Head of caudate nucleus (tissue), 42 donors: ENCODE measurements around the gene PIANP.

ENCODE experiments used
- DNase-seq, 42 donors: peaks; one replicate each; pipeline versions ENCODE4 v3.0.0 to v3.0.0-alpha.2; 2020 to 2021; ENCODE audit warnings: mixed read lengths in 7 of 42
- intact Hi-C: fragments of 100-400 bp; cut with DNase I; formaldehyde crosslinking; loops from one replicate; pipeline ENCODE4 v1.15.0; 2022

PIANP gene

DNA sequence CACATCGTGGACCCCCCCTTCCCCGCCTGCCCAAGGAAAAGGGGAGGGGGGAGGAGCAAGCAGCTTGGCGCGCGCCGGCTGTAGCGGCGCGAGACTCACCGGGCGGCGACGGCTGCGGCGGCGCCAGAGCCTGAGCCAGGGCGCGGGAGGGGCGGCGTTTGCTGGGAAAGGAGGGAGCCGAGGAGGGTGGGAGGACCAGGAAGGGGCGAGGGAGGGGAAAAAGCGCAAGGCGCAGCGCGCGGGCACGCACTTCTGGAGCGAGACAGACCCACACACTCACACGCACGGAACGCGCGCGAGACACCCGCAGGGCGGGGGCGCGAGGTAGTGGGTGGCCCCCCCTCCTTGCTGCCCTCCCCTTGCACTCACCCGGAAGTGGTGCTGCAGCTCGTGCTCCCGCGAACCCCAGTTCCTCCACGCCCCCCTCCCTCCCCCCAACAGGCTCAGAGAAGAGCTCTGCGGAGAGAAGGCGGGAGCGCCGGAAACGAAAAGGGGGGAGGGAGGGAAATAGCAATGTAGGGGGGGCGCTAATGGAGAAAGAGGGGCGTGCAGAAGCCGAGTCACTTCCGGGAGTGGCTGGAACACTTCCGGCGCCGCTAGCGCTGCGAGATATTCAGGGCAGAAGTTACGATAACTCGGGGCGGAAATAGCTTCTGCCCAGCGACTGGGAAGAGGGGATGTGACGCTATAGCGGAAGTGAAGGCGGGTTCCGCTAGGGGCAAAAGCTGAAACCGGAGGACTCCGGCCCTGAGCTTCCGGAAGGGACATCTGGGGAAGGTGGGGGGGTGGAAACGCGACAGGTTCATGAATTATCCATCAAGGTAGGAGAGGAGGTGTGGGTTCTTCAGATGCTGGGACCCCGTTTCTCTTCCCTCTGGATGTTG is 11.4 kb downstream of the PIANP start, which contains the start of gene ZNF384:
ZNF384 (minus strand) TSS at position 377 of the 884 bp plus-strand sequence. CDS start 9,855 bp downstream, outside the sequence.
- DNase-seq, result peak; percentile 96 to 100 (median 99)
- intact Hi-C loops, result loop anchor here (1.0 to 5.0 kb wide), 3 partner anchors 26 to 77 kb away; partner anchors contain the start of gene ING4

GRCh38 chr12:6688543-6688998 is 12.0 kb downstream of the PIANP start:
- intact Hi-C loops, result loop anchor here (5.0 kb wide), 1 partner anchor 76 kb away; no protein-coding TSS in a partner anchor
- peak in 29 of 42 donors; percentile 8 to 95 (median 89) for DNase-seq

GRCh38 chr12:6685814-6686213 is 14.8 kb downstream of the PIANP start:
- no peak for DNase-seq
- intact Hi-C loops, result loop anchor here (5.0 kb wide), 1 partner anchor 74 kb away; no protein-coding TSS in a partner anchor

DNA sequence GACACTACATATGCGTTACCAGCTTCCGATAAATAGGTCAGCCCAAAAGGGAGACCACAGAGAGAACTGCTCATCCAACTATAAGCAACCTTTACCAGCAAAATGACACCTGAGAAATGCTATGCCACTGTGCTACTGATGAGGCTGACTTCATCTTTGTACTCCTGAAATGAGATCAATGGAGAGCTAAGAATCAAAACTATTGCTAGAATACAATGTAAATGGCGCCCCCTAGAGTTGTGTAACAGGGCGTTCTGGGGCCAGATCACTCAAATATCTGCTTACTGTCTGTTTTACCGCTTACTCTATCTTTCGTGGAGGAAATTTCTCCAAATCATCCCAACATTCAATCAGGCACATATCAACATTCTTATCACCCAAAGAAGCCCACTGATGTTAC is 16.0 kb downstream of the PIANP start:
- intact Hi-C loops, result loop anchor here (5.0 kb wide), 1 partner anchor 72 kb away; no protein-coding TSS in a partner anchor
- DNase-seq, result peak in 19 of 42 donors; percentile 14 to 69 (median 45)

GRCh38 chr12:6676962-6677361 is 23.7 kb downstream of the PIANP start:
- intact Hi-C loops, result no loop called here
- DNase-seq, result no peak

- intact Hi-C loops, result no loop called here
- DNase-seq, result no peak
Observed at GRCh38 chr12:6672143-6672542, 28.5 kb downstream of the PIANP start.

- intact Hi-C loops, result no loop called here
Observed at GRCh38 chr12:6667559-6668210, 32.9 kb downstream of the PIANP start.

DNA sequence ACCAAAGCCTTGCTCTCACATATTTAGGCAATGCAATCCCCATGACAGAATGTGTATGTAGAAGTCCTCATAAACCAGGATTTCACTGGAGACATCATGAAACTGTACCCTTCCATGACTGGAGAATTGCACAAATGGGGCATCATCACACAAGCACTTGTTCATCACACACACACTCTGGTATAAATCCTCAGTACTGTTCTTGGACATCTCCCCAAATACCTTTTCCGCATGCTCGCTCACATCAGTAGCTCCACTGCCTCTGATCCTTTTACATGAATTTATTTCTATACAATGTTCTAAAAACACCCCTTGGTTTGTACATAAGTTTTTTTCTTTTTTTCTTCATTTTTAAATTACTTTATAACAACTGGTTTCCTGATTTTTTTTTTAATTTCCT is 34.4 kb downstream of the PIANP start:
- DNase-seq, result no peak
- intact Hi-C loops, result no loop called here

More at GRCh38 chr12:6667559-6668210, 32.9 kb downstream of the PIANP start:
- DNase-seq, result peak in 22 of 42 donors; percentile 25 to 71 (median 40)

GRCh38 chr12:6664902-6665301 is 35.7 kb downstream of the PIANP start:
- DNase-seq, result no peak
- intact Hi-C loops, result loop anchor here (5.0 kb wide), 1 partner anchor 48 kb away; no protein-coding TSS in a partner anchor

GRCh38 chr12:6662906-6663742 is 37.5 kb downstream of the PIANP start, which contains the start of gene ING4:
Gene ING4 (minus strand): TSS chr12:6663119. CDS start chr12:6663101, 18 bp downstream.
- DNase-seq, result peak; percentile 93 to 100 (median 98)
- intact Hi-C loops, result loop anchor here (1.0 to 5.0 kb wide), 3 partner anchors 26 to 60 kb away; partner anchors contain the start of gene ZNF384

DNA sequence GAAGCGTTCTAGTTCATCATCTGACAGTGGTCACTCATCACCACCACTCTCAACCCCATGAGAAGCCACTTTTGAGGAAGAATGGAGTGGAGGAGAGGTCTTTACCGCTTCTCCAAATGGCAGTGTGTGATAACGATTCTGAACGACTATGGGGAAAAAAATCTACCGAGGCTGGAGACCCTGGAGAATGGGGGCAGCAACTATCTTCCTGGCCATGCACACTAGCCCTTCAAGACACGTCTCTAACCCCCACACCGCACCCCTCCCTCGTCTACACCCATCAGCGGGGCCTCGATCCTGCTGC is 38.1 kb downstream of the PIANP start:
- intact Hi-C loops, result loop anchor here (2.0 to 5.0 kb wide), 2 partner anchors 45 to 60 kb away; no protein-coding TSS in a partner anchor
- no peak for DNase-seq

DNA sequence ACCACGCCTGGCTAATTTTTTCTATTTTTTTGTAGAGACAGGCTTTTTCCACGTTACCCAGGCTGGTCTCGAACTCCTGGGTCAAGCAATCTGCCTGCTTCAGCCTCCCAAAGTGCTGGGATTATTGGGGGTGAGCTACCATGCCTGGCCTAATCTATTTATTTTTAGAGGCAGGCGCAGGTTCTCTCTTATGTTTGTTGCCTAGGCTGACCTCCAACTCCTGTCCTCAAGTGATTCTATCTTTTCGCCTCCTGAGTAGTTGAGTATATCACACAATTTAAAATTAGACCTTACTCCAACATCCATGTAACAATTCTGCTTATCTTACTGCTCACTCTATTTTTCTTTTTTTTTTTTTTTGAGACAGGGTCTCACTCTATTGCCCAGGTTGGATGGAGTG is 46.6 kb downstream of the PIANP start:
- intact Hi-C loops, result no loop called here

GRCh38 chr12:6653342-6653741 is 47.3 kb downstream of the PIANP start:
- intact Hi-C loops, result no loop called here
- DNase-seq, result no peak

More for the DNA sequence above, 46.6 kb downstream of the PIANP start:
- DNase-seq, result no peak

DNA sequence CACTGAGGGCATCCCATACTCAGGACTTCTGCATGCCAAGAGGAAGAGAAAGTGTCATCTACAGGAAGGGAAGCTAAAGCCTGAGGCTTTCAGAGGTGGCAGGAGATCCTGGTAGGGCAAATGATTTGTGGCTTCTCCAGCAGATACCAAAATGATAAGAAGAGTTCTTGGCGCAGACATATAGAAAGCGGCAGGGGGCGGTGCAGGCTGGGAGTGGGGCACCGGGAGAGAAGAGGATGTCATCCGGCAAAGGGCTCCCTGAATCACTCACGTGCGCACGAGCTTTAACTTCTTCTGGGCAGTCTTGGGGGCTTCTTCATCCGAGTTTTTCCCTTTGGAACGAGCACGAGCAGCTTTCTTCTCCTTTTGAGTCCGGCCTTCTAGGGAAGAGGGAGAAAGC is 48.2 kb downstream of the PIANP start:
- intact Hi-C loops, result no loop called here
- DNase-seq, result no peak

DNA sequence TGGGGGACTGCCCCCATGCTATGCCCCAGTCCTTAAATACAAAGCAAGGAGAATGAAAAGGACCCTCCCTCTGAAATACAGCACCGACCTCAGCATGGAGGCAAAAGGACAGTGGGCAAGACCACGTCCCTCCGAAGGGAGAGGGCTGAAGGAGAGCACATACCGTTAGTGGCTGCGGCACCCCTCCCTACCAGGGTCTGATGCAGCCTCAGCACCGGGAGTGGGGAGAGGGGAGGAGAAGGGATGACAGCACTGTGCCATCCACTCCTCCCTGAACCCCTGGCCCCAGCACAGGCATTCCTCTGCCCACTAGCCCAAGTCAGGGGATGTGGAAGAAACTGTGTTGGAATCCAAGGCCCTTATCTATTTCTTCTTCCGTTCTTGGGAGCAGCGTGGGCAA is 49.8 kb downstream of the PIANP start:
- no peak for DNase-seq
- intact Hi-C loops, result no loop called here

GRCh38 chr12:6647083-6647604 is 53.5 kb downstream of the PIANP start, which contains the start of gene ACRBP:
Gene ACRBP (minus strand): TSS chr12:6647432. CDS start chr12:6647366, 66 bp downstream.
- intact Hi-C loops, result no loop called here

GRCh38 chr12:6646276-6647082 is 54.1 kb downstream of the PIANP start:
- intact Hi-C loops, result no loop called here
- DNase-seq, result peak in 1 of 42 donors; percentile 21

More at GRCh38 chr12:6647083-6647604, 53.5 kb downstream of the PIANP start, which contains the start of gene ACRBP:
- peak; percentile 31 to 84 (median 70) for DNase-seq
